Esophagus squamous epithelium (tissue), 4 donors: ENCODE measurements around the gene TOP2B.

Experiments
- POLR2A ChIP-seq, 4 donors: fragments of 450-650 bp; IDR thresholded peaks; one replicate each; pipeline ENCODE4 v1.6.1; 2017; ENCODE audit warnings: antibody characterized with exemption in 4 of 4, mild to moderate bottlenecking in 4 of 4, moderate library complexity in 3 of 4
- TF ChIP-seq, protein P1 (sequence below), 6 experiments: fragments of 450-650 bp in 4 of 6; fragments of 200-600 bp in 2 of 6; sonication (generic) in 2 of 6; IDR thresholded peaks; one replicate each; pipeline ENCODE4 v1.5.1; 2016 to 2019; ENCODE audit warnings: antibody characterized with exemption in 6 of 6, mild to moderate bottlenecking in 4 of 6, moderate library complexity in 4 of 6

DNA sequence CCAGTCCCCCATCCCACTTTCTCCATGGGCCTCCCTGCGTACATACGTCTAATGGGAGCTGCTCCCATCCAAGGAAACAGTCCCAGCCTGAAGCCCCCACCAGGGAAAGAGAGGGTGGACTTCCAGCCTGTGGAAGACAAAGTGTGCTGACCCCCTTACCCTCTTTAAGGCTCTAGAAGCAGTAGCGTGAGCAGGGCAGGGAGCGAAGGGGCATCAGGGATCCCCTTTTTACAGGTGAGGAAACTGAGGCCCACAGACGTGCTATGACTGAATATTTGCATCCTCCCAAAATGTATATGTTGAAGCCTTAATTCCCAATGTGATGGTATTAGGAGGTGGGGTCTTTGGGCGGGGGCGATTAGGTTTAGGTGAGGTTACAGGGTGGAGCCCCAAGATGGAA lies 83.4 kb downstream of the TOP2B start:
- TF ChIP-seq, protein P1, sequence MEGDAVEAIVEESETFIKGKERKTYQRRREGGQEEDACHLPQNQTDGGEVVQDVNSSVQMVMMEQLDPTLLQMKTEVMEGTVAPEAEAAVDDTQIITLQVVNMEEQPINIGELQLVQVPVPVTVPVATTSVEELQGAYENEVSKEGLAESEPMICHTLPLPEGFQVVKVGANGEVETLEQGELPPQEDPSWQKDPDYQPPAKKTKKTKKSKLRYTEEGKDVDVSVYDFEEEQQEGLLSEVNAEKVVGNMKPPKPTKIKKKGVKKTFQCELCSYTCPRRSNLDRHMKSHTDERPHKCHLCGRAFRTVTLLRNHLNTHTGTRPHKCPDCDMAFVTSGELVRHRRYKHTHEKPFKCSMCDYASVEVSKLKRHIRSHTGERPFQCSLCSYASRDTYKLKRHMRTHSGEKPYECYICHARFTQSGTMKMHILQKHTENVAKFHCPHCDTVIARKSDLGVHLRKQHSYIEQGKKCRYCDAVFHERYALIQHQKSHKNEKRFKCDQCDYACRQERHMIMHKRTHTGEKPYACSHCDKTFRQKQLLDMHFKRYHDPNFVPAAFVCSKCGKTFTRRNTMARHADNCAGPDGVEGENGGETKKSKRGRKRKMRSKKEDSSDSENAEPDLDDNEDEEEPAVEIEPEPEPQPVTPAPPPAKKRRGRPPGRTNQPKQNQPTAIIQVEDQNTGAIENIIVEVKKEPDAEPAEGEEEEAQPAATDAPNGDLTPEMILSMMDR (IDR thresholded peaks at IDR 0.05): no peak
- no peak for TF ChIP-seq POLR2A (IDR thresholded peaks at IDR 0.05)
